PC-3 (cell line): Measurements from ENCODE around the gene MATCAP1.

Source experiments
- CTCF ChIP-seq: fragments of 300-600 bp; sonication (generic); conservative IDR thresholded peaks from 2 replicates; pipeline ENCODE4 v1.5.1; 2017; ENCODE audit warnings: antibody characterized with exemption, low read depth, mild to moderate bottlenecking, low read length
- EZH2 ChIP-seq: fragments of 300-600 bp; sonication (generic); IDR thresholded peaks from one replicate; pipeline ENCODE4 v1.6.1; 2017; ENCODE audit warnings: antibody characterized with exemption, mild to moderate bottlenecking, low read length; ENCODE audit not compliant: unreplicated experiment
- EZH2phosphoT487 ChIP-seq: fragments of 300-600 bp; sonication (generic); IDR thresholded peaks from 2 replicates; pipeline ENCODE4 v1.6.1; 2018; ENCODE audit warnings: mild to moderate bottlenecking, antibody characterized with exemption, low read length, borderline replicate concordance

GRCh38 chr16:67195676-67196075 is 11.9 kb upstream of the MATCAP1 start:
- TF ChIP-seq EZH2, result no peak
- no peak for TF ChIP-seq CTCF
- TF ChIP-seq EZH2phosphoT487, result no peak
